Measurements from ENCODE around the gene OCA2. TPM values are rescaled to one million over a fixed set of nuclear protein-coding genes. Genes with fewer than 3 reads are reported as not detected.

The OCA2 gene
- total RNA-seq, 1 donor from 2014 or later = 1.2 TPM

GRCh38 chr15:28079313-28079969 is 19.7 kb downstream of the OCA2 start:
- Mint-ChIP-seq H3K27ac (ENCODE audit: unreplicated experiment) (no peak overlapping the region), H3K9me3 (ENCODE audit: unreplicated experiment) (no peaks in the 10 kb centered on the region)

GRCh38 chr15:28078191-28078719 is 20.9 kb downstream of the OCA2 start:
- H3K27ac Mint-ChIP-seq (ENCODE audit: unreplicated experiment) = no peak overlapping the region
- no peak for TF ChIP-seq CTCF (IDR thresholded peaks at IDR 0.05)
- H3K4me1 Mint-ChIP-seq (ENCODE audit: unreplicated experiment) = peaks cover 6% of the 10 kb centered on the region
- no peaks in the 10 kb centered on the region for H3K27me3 Mint-ChIP-seq (ENCODE audit: unreplicated experiment)
- H3K9me3 Mint-ChIP-seq (ENCODE audit: unreplicated experiment) = no peaks in the 10 kb centered on the region
- H3K4me3 Mint-ChIP-seq (ENCODE audit: unreplicated experiment) = no peak overlapping the region
- no peaks in the 10 kb centered on the region for H3K36me3 Mint-ChIP-seq (ENCODE audit: unreplicated experiment)
- no peak for DNase-seq (ENCODE audit: extremely low spot score, unreplicated experiment)

More at GRCh38 chr15:28079313-28079969, 19.7 kb downstream of the OCA2 start:
- no peak for TF ChIP-seq CTCF (IDR thresholded peaks at IDR 0.05)
- no peak overlapping the region for H3K4me3 Mint-ChIP-seq (ENCODE audit: unreplicated experiment)
- H3K4me1 Mint-ChIP-seq (ENCODE audit: unreplicated experiment) = peaks cover 6% of the 10 kb centered on the region
- H3K36me3 Mint-ChIP-seq (ENCODE audit: unreplicated experiment) = no peaks in the 10 kb centered on the region
- no peaks in the 10 kb centered on the region for H3K27me3 Mint-ChIP-seq (ENCODE audit: unreplicated experiment)
- DNase-seq (ENCODE audit: extremely low spot score, unreplicated experiment) = no peak

GRCh38 chr15:28075573-28075972 is 23.5 kb downstream of the OCA2 start:
- peaks cover 6% of the 10 kb centered on the region for H3K4me1 Mint-ChIP-seq (ENCODE audit: unreplicated experiment)
- TF ChIP-seq CTCF (IDR thresholded peaks at IDR 0.05) = no peak
- H3K27ac Mint-ChIP-seq (ENCODE audit: unreplicated experiment) = no peak overlapping the region
- H3K27me3 Mint-ChIP-seq (ENCODE audit: unreplicated experiment) = no peaks in the 10 kb centered on the region
- no peak overlapping the region for H3K4me3 Mint-ChIP-seq (ENCODE audit: unreplicated experiment)
- H3K9me3 Mint-ChIP-seq (ENCODE audit: unreplicated experiment) = peaks cover 4% of the 10 kb centered on the region
- no peaks in the 10 kb centered on the region for H3K36me3 Mint-ChIP-seq (ENCODE audit: unreplicated experiment)
- no peak for DNase-seq (ENCODE audit: extremely low spot score, unreplicated experiment)

GRCh38 chr15:28068930-28069329 is 30.2 kb downstream of the OCA2 start:
- H3K4me1 Mint-ChIP-seq (ENCODE audit: unreplicated experiment) = no peaks in the 10 kb centered on the region
- H3K27me3 Mint-ChIP-seq (ENCODE audit: unreplicated experiment) = peaks cover 30% of the 10 kb centered on the region
- no peak for TF ChIP-seq CTCF (IDR thresholded peaks at IDR 0.05)
- H3K27ac Mint-ChIP-seq (ENCODE audit: unreplicated experiment) = no peak overlapping the region
- DNase-seq (ENCODE audit: extremely low spot score, unreplicated experiment) = no peak
- peaks cover 10% of the 10 kb centered on the region for H3K9me3 Mint-ChIP-seq (ENCODE audit: unreplicated experiment)
- H3K4me3 Mint-ChIP-seq (ENCODE audit: unreplicated experiment) = no peak overlapping the region
- peaks cover 5% of the 10 kb centered on the region for H3K36me3 Mint-ChIP-seq (ENCODE audit: unreplicated experiment)

- H3K27ac Mint-ChIP-seq (ENCODE audit: unreplicated experiment) = no peak overlapping the region
- peaks cover 5% of the 10 kb centered on the region for H3K36me3 Mint-ChIP-seq (ENCODE audit: unreplicated experiment)
- no peak overlapping the region for H3K4me3 Mint-ChIP-seq (ENCODE audit: unreplicated experiment)
- no peak for DNase-seq (ENCODE audit: extremely low spot score, unreplicated experiment)
- H3K9me3 Mint-ChIP-seq (ENCODE audit: unreplicated experiment) = peaks cover 13% of the 10 kb centered on the region
- peaks cover 30% of the 10 kb centered on the region for H3K27me3 Mint-ChIP-seq (ENCODE audit: unreplicated experiment)
- H3K4me1 Mint-ChIP-seq (ENCODE audit: unreplicated experiment) = no peaks in the 10 kb centered on the region
- no peak for TF ChIP-seq CTCF (IDR thresholded peaks at IDR 0.05)
Measured at GRCh38 chr15:28066231-28066630, 32.9 kb downstream of the OCA2 start.
